Measurements from ENCODE around the gene C1orf159.
A peak's percentile ranks its signal among the peaks of the same experiment; 100 is the strongest.

Gene C1orf159

DNA sequence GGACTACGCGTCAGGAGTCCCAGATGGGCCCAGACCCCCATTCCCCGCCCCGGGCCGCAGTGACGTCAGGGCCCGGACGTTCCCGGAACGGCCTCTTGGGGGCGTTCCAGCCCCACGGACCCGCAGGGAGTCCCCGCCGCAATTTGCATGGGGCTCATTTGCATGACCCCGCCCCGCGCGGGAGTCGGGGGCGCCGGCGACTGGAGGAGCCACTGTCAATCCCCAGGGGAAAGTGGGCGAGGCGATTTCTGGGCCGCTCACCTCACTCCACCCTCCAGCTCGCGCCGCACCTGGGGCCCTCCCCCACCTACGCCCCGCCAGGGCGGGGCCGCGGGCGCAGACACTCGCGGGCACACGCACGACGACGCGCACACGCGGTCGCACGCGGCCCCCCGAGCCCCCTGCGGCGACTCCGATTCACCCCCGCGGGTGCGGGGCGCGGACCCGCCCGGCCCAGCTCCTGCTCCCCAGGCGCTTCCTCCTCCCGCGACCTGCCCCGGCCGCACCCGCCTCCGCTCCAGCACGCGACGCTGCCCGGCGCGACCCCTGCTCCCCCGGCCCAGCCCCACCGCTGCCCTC is 82.8 kb downstream of the C1orf159 start:
- DNase-seq = peak; percentile 89

DNA sequence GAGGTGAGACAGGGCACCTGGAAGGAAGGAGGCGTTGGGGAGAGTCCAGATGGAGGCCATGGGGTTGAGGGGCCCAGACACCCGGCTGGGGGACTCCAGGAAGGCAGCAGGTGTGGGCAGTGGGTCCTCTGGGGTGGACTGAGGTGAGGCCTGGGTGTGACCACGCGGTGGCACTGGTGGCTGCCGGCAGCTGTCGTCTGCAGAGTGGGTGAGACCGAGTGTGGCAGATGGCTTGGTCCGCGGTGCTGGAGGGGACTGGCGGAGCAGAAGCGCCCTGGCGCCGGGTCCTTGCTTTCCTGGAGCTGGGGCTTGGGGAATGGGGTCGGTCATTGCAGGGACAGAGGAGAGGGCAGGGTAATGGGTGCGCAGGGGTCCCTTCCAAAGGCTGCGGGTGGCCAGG is 83.5 kb downstream of the C1orf159 start:
- DNase-seq = no peak

All from effector CD8-positive, alpha-beta T cell (primary cell).